T-helper 1 cell (primary cell): Measurements from ENCODE around the gene LCOR.
A peak's percentile ranks its signal among the peaks of the same experiment; 100 is the strongest.
"Not testable (repeated sequence)": the region's sequence is repeated elsewhere in the genome, so short reads cannot be mapped to it uniquely, and the experiment has no call there.

Experiments used
- DNase-seq, 5 donors: peaks; one replicate each; pipeline ENCODE4 v3.0.0-alpha.2; 2012 to 2020

LCOR gene

GRCh38 chr10:96840841-96841518 lies 8.9 kb downstream of the LCOR start:
- no peak for DNase-seq

- no peak for DNase-seq
These were observed 11.0 kb downstream of the LCOR start for GRCh38 chr10:96842896-96843723.

GRCh38 chr10:96843823-96844222 lies 11.7 kb downstream of the LCOR start:
- no peak for DNase-seq

- no peak for DNase-seq
These were observed 14.3 kb downstream of the LCOR start for GRCh38 chr10:96846395-96846794.

GRCh38 chr10:96846926-96847325 lies 14.8 kb downstream of the LCOR start:
- no peak for DNase-seq

GRCh38 chr10:96847356-96847755 lies 15.3 kb downstream of the LCOR start:
- not testable (repeated sequence) for DNase-seq

GRCh38 chr10:96850113-96850512 lies 18.0 kb downstream of the LCOR start:
- no peak for DNase-seq

GRCh38 chr10:96850825-96851224 lies 18.7 kb downstream of the LCOR start:
- no peak for DNase-seq

- no peak for DNase-seq
These were observed 19.2 kb downstream of the LCOR start for GRCh38 chr10:96851281-96851680.

- no peak for DNase-seq
These were observed 24.2 kb downstream of the LCOR start for GRCh38 chr10:96856317-96856716.

- no peak for DNase-seq
These were observed 25.4 kb downstream of the LCOR start for GRCh38 chr10:96857301-96858012.

GRCh38 chr10:96858038-96858705 lies 26.1 kb downstream of the LCOR start:
- no peak for DNase-seq

- no peak for DNase-seq
These were observed 26.6 kb downstream of the LCOR start for GRCh38 chr10:96858706-96859050.

GRCh38 chr10:96860631-96861277 lies 28.7 kb downstream of the LCOR start:
- no peak for DNase-seq

GRCh38 chr10:96863922-96864543 lies 31.9 kb downstream of the LCOR start:
- peak in 1 of 5 donors; percentile 29 for DNase-seq

- no peak for DNase-seq
These were observed 41.0 kb downstream of the LCOR start for GRCh38 chr10:96873086-96873485.

GRCh38 chr10:96873756-96874467 lies 41.8 kb downstream of the LCOR start:
- no peak for DNase-seq

- DNase-seq, result no peak
These were observed 46.0 kb downstream of the LCOR start for GRCh38 chr10:96878057-96878456.

GRCh38 chr10:96880575-96880974 lies 48.5 kb downstream of the LCOR start:
- no peak for DNase-seq

- DNase-seq, result no peak
These were observed 57.5 kb downstream of the LCOR start for GRCh38 chr10:96889415-96890171.

- DNase-seq, result no peak
These were observed 58.0 kb downstream of the LCOR start for GRCh38 chr10:96890172-96890513.
